HCT116 (cell line): Measurements from ENCODE around the gene ABCB8. TPM values are rescaled to one million over a fixed set of nuclear protein-coding genes. Genes with fewer than 3 reads are reported as not detected.

Source experiments
- ATAC-seq: fragments of 200-7000 bp; cut with Tn5 transposase; 2 replicates; pipeline ENCODE4 v1.9.1; 2020; ENCODE audit warnings: mild to moderate bottlenecking, moderate library complexity
- BruUV-seq: library from RNA; stranded (reverse); fragments of 400-500 nt; replicated peaks from 2 replicates; lab custom pipeline; 2021; lab: Mats Ljungman, UMichigan
- CTCF ChIA-PET: fragments of 300-600 bp; sonication (Branson Sonifier 250); formaldehyde crosslinking; loops from one replicate; lab custom pipeline; 2021; ENCODE audit warnings: antibody characterized with exemption; lab: Charles Lee
- POLR2A ChIA-PET: fragments of 300-600, 350-600 bp; sonication (Branson Sonifier 250); formaldehyde crosslinking; loops from one replicate; lab custom pipeline; 2021; ENCODE audit warnings: antibody characterized with exemption; lab: Charles Lee
- RAD21 ChIA-PET, 2 experiments: fragments of 300-600 bp; sonication (Branson Sonifier 250); formaldehyde crosslinking; loops; one replicate each; lab custom pipeline; 2023; ENCODE audit warnings: low total read pairs in 2 of 2; ENCODE audit not compliant: uncharacterized antibody in 2 of 2, unreplicated experiment in 2 of 2, low non-redundant PET in 1 of 2; lab: Charles Lee
- DNase-seq: peaks from one replicate; pipeline ENCODE4 v3.0.0-alpha.2; 2010; ENCODE audit warnings: low read depth, low spot score
- H2AFZ ChIP-seq: fragments of 200-600 bp; shearing (Covaris generic), sonication (generic); 2 replicates; pipeline ENCODE4 v1.6.1; 2017; ENCODE audit warnings: low read depth, mixed run types, mixed read lengths, antibody characterized with exemption, low read length; ENCODE audit not compliant: poor library complexity, severe bottlenecking
- H3K27ac ChIP-seq: 2 replicates; pipeline ENCODE4 v1.5.1; 2012; ENCODE audit warnings: low read depth, low read length
- H3K27me3 ChIP-seq: fragments of 200-600 bp; sonication (generic); 2 replicates; pipeline ENCODE4 v1.6.1; 2016; ENCODE audit warnings: mixed run types, low read length, mixed read lengths; ENCODE audit not compliant: insufficient read depth
- H3K36me3 ChIP-seq, 2 experiments: fragments of 200-500 bp in 1 of 2; fragments of 200-600 bp in 1 of 2; sonication (Bioruptor generic) in 1 of 2; sonication (generic) in 1 of 2; 2 replicates each; pipeline versions ENCODE4 v1.5.1 to v1.6.1; 2014 to 2016; ENCODE audit warnings: low read length in 2 of 2, inconsistent platforms in 1 of 2, mixed read lengths in 1 of 2, mixed run types in 1 of 2; ENCODE audit not compliant: insufficient read depth in 2 of 2, control insufficient read depth in 1 of 2
- H3K4me1 ChIP-seq, 2 experiments: fragments of 200-600 bp in 1 of 2; sonication (generic) in 1 of 2; 2 replicates each; pipeline versions ENCODE4 v1.5.1 to v1.6.1; 2012 to 2017; ENCODE audit warnings: low read length in 2 of 2, inconsistent platforms in 1 of 2, mild to moderate bottlenecking in 1 of 2, mixed read lengths in 1 of 2, mixed run types in 1 of 2, moderate library complexity in 1 of 2; ENCODE audit not compliant: insufficient read depth in 2 of 2, control insufficient read depth in 1 of 2
- H3K4me2 ChIP-seq: fragments of 200-600 bp; sonication (generic); 2 replicates; pipeline ENCODE4 v1.6.1; 2017; ENCODE audit warnings: mixed run types, low read length, mixed read lengths
- H3K4me3 ChIP-seq, 2 experiments: fragments of 200-600 bp in 1 of 2; sonication (generic) in 1 of 2; replicated peaks in 1 of 2; 2 replicates each; pipeline ENCODE4 v1.5.1; 2011 to 2016; ENCODE audit warnings: low read length in 2 of 2, control low read depth in 1 of 2, low read depth in 1 of 2, mild to moderate bottlenecking in 1 of 2, mixed read lengths in 1 of 2, mixed run types in 1 of 2
- H3K79me2 ChIP-seq: fragments of 200-600 bp; sonication (generic); 2 replicates; pipeline ENCODE4 v1.6.1; 2017; ENCODE audit warnings: mild to moderate bottlenecking, mixed run types, low read length, moderate library complexity, mixed read lengths; ENCODE audit not compliant: insufficient read depth
- H3K9ac ChIP-seq: fragments of 200-600 bp; sonication (generic); 2 replicates; pipeline ENCODE4 v1.6.1; 2016; ENCODE audit warnings: low read length, mixed read lengths
- H3K9me2 ChIP-seq: fragments of 200-600 bp; sonication (generic), shearing (Covaris generic); 2 replicates; pipeline ENCODE4 v1.6.1; 2017; ENCODE audit warnings: mixed run types, mild to moderate bottlenecking, moderate library complexity; ENCODE audit not compliant: insufficient read depth
- H3K9me3 ChIP-seq, 2 experiments: fragments of 200-500 bp in 1 of 2; fragments of 200-600 bp in 1 of 2; sonication (Bioruptor generic) in 1 of 2; sonication (generic) in 1 of 2; 2 replicates each; pipeline ENCODE4 v1.6.1; 2014 to 2017; ENCODE audit warnings: low read length in 2 of 2, mixed read lengths in 2 of 2, inconsistent platforms in 1 of 2, low read depth in 1 of 2, mild to moderate bottlenecking in 1 of 2, mixed run types in 1 of 2, moderate library complexity in 1 of 2; ENCODE audit not compliant: control insufficient read depth in 1 of 2, insufficient read depth in 1 of 2
- H4K20me1 ChIP-seq: fragments of 200-600 bp; sonication (generic), shearing (Covaris generic); 2 replicates; pipeline ENCODE4 v1.6.1; 2017; ENCODE audit warnings: mixed run types, mild to moderate bottlenecking, moderate library complexity; ENCODE audit not compliant: insufficient read depth
- CBX3 ChIP-seq: IDR thresholded peaks from 2 replicates; pipeline ENCODE4 v1.6.1; 2012; ENCODE audit warnings: low read depth
- CTCF ChIP-seq, 3 experiments: fragments of 200-600 bp in 1 of 3; sonication (generic) in 1 of 3; IDR thresholded peaks in 2 of 3; conservative IDR thresholded peaks in 1 of 3; 2 replicates each; pipeline ENCODE4 v1.5.1; 2012 to 2017; ENCODE audit warnings: low read depth in 2 of 3, low read length in 2 of 3, antibody characterized with exemption in 1 of 3, borderline replicate concordance in 1 of 3, control low read depth in 1 of 3, mild to moderate bottlenecking in 1 of 3, mixed read lengths in 1 of 3, mixed run types in 1 of 3, moderate library complexity in 1 of 3; ENCODE audit not compliant: insufficient read depth in 1 of 3
- ELF1 ChIP-seq: IDR thresholded peaks from 2 replicates; pipeline ENCODE4 v1.6.1; 2012; ENCODE audit warnings: low read depth, borderline replicate concordance
- JUND ChIP-seq: IDR thresholded peaks from 2 replicates; pipeline ENCODE4 v1.6.1; 2012
- REST ChIP-seq: IDR thresholded peaks from 2 replicates; pipeline ENCODE4 v1.6.1; 2012; ENCODE audit warnings: low read depth
- SP1 ChIP-seq: IDR thresholded peaks from 2 replicates; pipeline ENCODE4 v1.6.1; 2012; ENCODE audit warnings: low read depth
- SRF ChIP-seq: IDR thresholded peaks from 2 replicates; pipeline ENCODE4 v1.6.1; 2012; ENCODE audit warnings: low read depth
- TCF7L2 ChIP-seq: IDR thresholded peaks from 2 replicates; pipeline ENCODE4 v1.7.0; 2011; ENCODE audit warnings: borderline replicate concordance, inconsistent platforms; ENCODE audit not compliant: insufficient read depth, insufficient read length; ENCODE audit errors: extremely low read depth
- YY1 ChIP-seq: IDR thresholded peaks from 2 replicates; pipeline ENCODE4 v1.6.1; 2011; ENCODE audit warnings: low read length, low read depth, moderate library complexity, mild to moderate bottlenecking; ENCODE audit not compliant: insufficient replicate concordance; ENCODE audit errors: extremely low read depth
- ZBTB33 ChIP-seq: IDR thresholded peaks from 2 replicates; pipeline ENCODE4 v1.6.1; 2011; ENCODE audit warnings: mild to moderate bottlenecking, low read length, moderate library complexity; ENCODE audit not compliant: insufficient replicate concordance; ENCODE audit errors: extremely low read depth
- ZFX ChIP-seq: fragments of 450-650 bp; IDR thresholded peaks from 2 replicates; pipeline ENCODE4 v1.6.1; 2017
- intact Hi-C: fragments of 100-400 bp; cut with micrococcal nuclease; formaldehyde crosslinking; loops from 2 replicates; pipeline ENCODE4 v1.10.0; 2022
- total RNA-seq: library from RNA; stranded (reverse); gene quantifications from one replicate; pipeline ENCODE4 v1.2.1, GENCODE V29; 2021; ENCODE audit not compliant: unreplicated experiment

ABCB8 gene
- total RNA-seq, 1 experiment from 2014 or later, result 55.2 TPM

GRCh38 chr7:151015967-151016366 lies 12.3 kb upstream of the ABCB8 start:
- Histone ChIP-seq H3K9ac (no peak overlapping the region), H2AFZ (no peak overlapping the region), H4K20me1 (no peaks in the 10 kb centered on the region), H3K9me3 (no peaks in the 10 kb centered on the region), H3K4me2 (no peak overlapping the region), H3K4me3 (no peak overlapping the region), H3K27ac (no peak overlapping the region), H3K36me3 (no peaks in the 10 kb centered on the region), H3K9me2 (no peaks in the 10 kb centered on the region), H3K27me3 (no peaks in the 10 kb centered on the region), H3K79me2 (no peaks in the 10 kb centered on the region), H3K4me1 (peaks cover 0 to 42% of the 10 kb centered on the region in 2 experiments; a peak in 2 of 4 replicates)
- no TSS peak for BruUV-seq
- CTCF ChIA-PET, result no interaction called here
- RAD21 ChIA-PET, result no interaction called here
- intact Hi-C loops, result loop anchor here (5.0 to 10.0 kb wide), 2 partner anchors 119 to 241 kb away; no protein-coding TSS in a partner anchor
- ATAC-seq, result no peak
- TF ChIP-seq SP1, result no peak
- TF ChIP-seq ELF1, result no peak
- TF ChIP-seq ZBTB33, result no peak
- no peak for TF ChIP-seq REST
- TF ChIP-seq TCF7L2, result no peak
- TF ChIP-seq ZFX, result no peak
- TF ChIP-seq CTCF (IDR thresholded peaks at IDR 0.05 in 2 of 3, conservative IDR thresholded peaks at IDR 0.05 in 1 of 3; ENCODE audit: borderline replicate concordance in 1 of 3, insufficient read depth in 1 of 3, low read depth in 2 of 3, low read length in 2 of 3), result no peak
- TF ChIP-seq JUND, result no peak
- TF ChIP-seq SRF, result no peak
- no peak for TF ChIP-seq YY1
- TF ChIP-seq CBX3, result no peak
- POLR2A ChIA-PET, result no interaction called here
- DNase-seq, result no peak
